Neural cell (in vitro differentiated cells): ENCODE results near the gene FBXO45. TPM values are rescaled to one million over a fixed set of nuclear protein-coding genes. Genes with fewer than 3 reads are reported as not detected.
"Not testable (repeated sequence)": the region's sequence is repeated elsewhere in the genome, so short reads cannot be mapped to it uniquely, and the experiment has no call there.

Experiments
- H2AFZ ChIP-seq: fragments of 200-600, 300-800 bp; sonication (generic), shearing (Covaris generic); 2 replicates; pipeline ENCODE4 v1.6.0; 2014; ENCODE audit warnings: low read depth, mild to moderate bottlenecking, antibody characterized with exemption, low read length, moderate library complexity
- H3F3A ChIP-seq: fragments of 200-600 bp; shearing (Covaris generic); 2 replicates; pipeline ENCODE4 v1.6.1; 2016; ENCODE audit warnings: mild to moderate bottlenecking, moderate library complexity, mixed read lengths, antibody characterized with exemption, low read length; ENCODE audit not compliant: insufficient read depth, poor library complexity, severe bottlenecking
- H3K27ac ChIP-seq: fragments of 200-600, 300-800 bp; sonication (generic), shearing (Covaris generic); 2 replicates; pipeline ENCODE4 v1.5.1; 2014; ENCODE audit warnings: mild to moderate bottlenecking, low read length, moderate library complexity
- H3K27me3 ChIP-seq: fragments of 300-800, 200-600 bp; sonication (generic), shearing (Covaris generic); 2 replicates; pipeline ENCODE4 v1.6.0; 2014; ENCODE audit warnings: mild to moderate bottlenecking, low read depth, low read length, moderate library complexity; ENCODE audit not compliant: insufficient read depth
- H3K36me3 ChIP-seq: fragments of 300-800, 200-600 bp; sonication (generic), shearing (Covaris generic); 2 replicates; pipeline ENCODE4 v1.5.1; 2014; ENCODE audit warnings: mild to moderate bottlenecking, antibody characterized with exemption, low read length, moderate library complexity; ENCODE audit not compliant: insufficient read depth
- H3K4me2 ChIP-seq: fragments of 300-800, 200-600 bp; sonication (generic), shearing (Covaris generic); 2 replicates; pipeline ENCODE4 v1.6.0; 2014; ENCODE audit warnings: mild to moderate bottlenecking, low read length
- H3K4me3 ChIP-seq: fragments of 300-800, 200-600 bp; sonication (generic), shearing (Covaris generic); 2 replicates; pipeline ENCODE4 v1.5.1; 2014; ENCODE audit warnings: mild to moderate bottlenecking, low read length, moderate library complexity
- H3K79me2 ChIP-seq: fragments of 200-600 bp; shearing (Covaris generic); replicated peaks from 2 replicates; pipeline ENCODE4 v1.6.0; 2014; ENCODE audit warnings: mild to moderate bottlenecking, low read length, moderate library complexity; ENCODE audit not compliant: insufficient read depth
- H3K9ac ChIP-seq: fragments of 300-800, 200-600 bp; sonication (generic), shearing (Covaris generic); 2 replicates; pipeline ENCODE4 v1.6.1; 2016; ENCODE audit warnings: mild to moderate bottlenecking, low read length, mixed read lengths
- H3K9me2 ChIP-seq: fragments of 200-600 bp; shearing (Covaris generic); 2 replicates; pipeline ENCODE4 v1.6.1; 2016; ENCODE audit warnings: mild to moderate bottlenecking, low read length, mixed read lengths; ENCODE audit not compliant: insufficient read depth
- H3K9me3 ChIP-seq: fragments of 200-600, 300-800 bp; sonication (generic), shearing (Covaris generic); 2 replicates; pipeline ENCODE4 v1.6.1; 2016; ENCODE audit warnings: mild to moderate bottlenecking, mixed run types, low read length, moderate library complexity, mixed read lengths
- H4K20me1 ChIP-seq: fragments of 200-600 bp; shearing (Covaris generic); 2 replicates; pipeline ENCODE4 v1.6.1; 2016; ENCODE audit warnings: mild to moderate bottlenecking, mixed run types; ENCODE audit not compliant: insufficient read depth
- EP300 ChIP-seq: fragments of 450-650 bp; conservative IDR thresholded peaks from 2 replicates; pipeline ENCODE4 v1.6.1; 2014; ENCODE audit warnings: antibody characterized with exemption, mild to moderate bottlenecking, moderate library complexity; ENCODE audit not compliant: poor library complexity, severe bottlenecking
- EZH2 ChIP-seq: fragments of 200-600, 300-800 bp; shearing (Covaris generic), sonication (generic); IDR thresholded peaks from 2 replicates; pipeline ENCODE4 v1.6.1; 2014; ENCODE audit warnings: antibody characterized with exemption, low read length, borderline replicate concordance, mild to moderate bottlenecking; ENCODE audit not compliant: insufficient read depth, poor library complexity, severe bottlenecking
- MXI1 ChIP-seq: fragments of 450-650 bp; conservative IDR thresholded peaks from 2 replicates; pipeline ENCODE4 v1.6.1; 2014; ENCODE audit warnings: antibody characterized with exemption, mild to moderate bottlenecking; ENCODE audit not compliant: poor library complexity, severe bottlenecking
- POLR2AphosphoS5 ChIP-seq: IDR thresholded peaks from 2 replicates; pipeline ENCODE4 v1.6.1; 2012
- RAD21 ChIP-seq: fragments of 450-650 bp; conservative IDR thresholded peaks from 2 replicates; pipeline ENCODE4 v1.6.1; 2014; ENCODE audit warnings: antibody characterized with exemption, mild to moderate bottlenecking, moderate library complexity
- SMC3 ChIP-seq: fragments of 450-650 bp; conservative IDR thresholded peaks from 2 replicates; pipeline ENCODE4 v1.6.1; 2014; ENCODE audit warnings: antibody characterized with exemption, mild to moderate bottlenecking, moderate library complexity; ENCODE audit not compliant: poor library complexity
- TAF1 ChIP-seq: IDR thresholded peaks from 2 replicates; pipeline ENCODE4 v1.6.1; 2012; ENCODE audit warnings: low read depth
- polyA plus RNA-seq: library from polyadenylated mRNA; depleted of rRNA; stranded (reverse); fragments of >200 nt; gene quantifications from 2 replicates; pipeline ENCODE4 v1.2.3, GENCODE V29; 2014
- TF ChIP-seq, protein P1 (sequence below): fragments of 450-650 bp; IDR thresholded peaks from 2 replicates; pipeline ENCODE4 v1.5.1; 2014; ENCODE audit warnings: antibody characterized with exemption, mild to moderate bottlenecking, moderate library complexity; ENCODE audit not compliant: poor library complexity, severe bottlenecking
- TF ChIP-seq, protein P2 (sequence below): IDR thresholded peaks from 2 replicates; pipeline ENCODE4 v1.6.1; 2012; ENCODE audit warnings: borderline replicate concordance

Gene FBXO45
- polyA plus RNA-seq, 1 donor from 2014 or later: 35.3 TPM

DNA sequence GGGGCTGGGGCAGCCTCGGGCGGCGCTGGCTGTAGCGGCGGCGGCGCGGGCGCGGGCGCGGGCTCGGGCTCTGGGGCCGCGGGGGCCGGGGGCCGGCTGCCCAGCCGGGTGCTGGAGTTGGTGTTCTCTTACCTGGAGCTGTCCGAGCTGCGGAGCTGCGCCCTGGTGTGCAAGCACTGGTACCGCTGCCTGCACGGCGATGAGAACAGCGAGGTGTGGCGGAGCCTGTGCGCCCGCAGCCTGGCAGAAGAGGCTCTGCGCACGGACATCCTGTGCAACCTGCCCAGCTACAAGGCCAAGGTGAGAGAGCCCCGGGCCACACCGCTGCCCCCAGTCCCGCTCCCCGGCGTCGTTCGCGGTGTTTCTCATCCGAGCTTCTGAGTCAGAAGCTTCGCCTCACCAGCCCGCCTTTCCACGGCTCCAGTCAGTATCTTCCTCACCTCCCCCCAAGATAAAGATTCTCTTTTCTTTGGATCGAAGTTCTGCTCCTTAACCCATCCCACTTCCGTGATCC is 600 bp downstream of the FBXO45 start:
- no peaks in the 10 kb centered on the region for H3F3A ChIP-seq
- no peak for TF ChIP-seq TAF1
- TF ChIP-seq, protein P1, sequence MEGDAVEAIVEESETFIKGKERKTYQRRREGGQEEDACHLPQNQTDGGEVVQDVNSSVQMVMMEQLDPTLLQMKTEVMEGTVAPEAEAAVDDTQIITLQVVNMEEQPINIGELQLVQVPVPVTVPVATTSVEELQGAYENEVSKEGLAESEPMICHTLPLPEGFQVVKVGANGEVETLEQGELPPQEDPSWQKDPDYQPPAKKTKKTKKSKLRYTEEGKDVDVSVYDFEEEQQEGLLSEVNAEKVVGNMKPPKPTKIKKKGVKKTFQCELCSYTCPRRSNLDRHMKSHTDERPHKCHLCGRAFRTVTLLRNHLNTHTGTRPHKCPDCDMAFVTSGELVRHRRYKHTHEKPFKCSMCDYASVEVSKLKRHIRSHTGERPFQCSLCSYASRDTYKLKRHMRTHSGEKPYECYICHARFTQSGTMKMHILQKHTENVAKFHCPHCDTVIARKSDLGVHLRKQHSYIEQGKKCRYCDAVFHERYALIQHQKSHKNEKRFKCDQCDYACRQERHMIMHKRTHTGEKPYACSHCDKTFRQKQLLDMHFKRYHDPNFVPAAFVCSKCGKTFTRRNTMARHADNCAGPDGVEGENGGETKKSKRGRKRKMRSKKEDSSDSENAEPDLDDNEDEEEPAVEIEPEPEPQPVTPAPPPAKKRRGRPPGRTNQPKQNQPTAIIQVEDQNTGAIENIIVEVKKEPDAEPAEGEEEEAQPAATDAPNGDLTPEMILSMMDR: no peak
- TF ChIP-seq, protein P2, sequence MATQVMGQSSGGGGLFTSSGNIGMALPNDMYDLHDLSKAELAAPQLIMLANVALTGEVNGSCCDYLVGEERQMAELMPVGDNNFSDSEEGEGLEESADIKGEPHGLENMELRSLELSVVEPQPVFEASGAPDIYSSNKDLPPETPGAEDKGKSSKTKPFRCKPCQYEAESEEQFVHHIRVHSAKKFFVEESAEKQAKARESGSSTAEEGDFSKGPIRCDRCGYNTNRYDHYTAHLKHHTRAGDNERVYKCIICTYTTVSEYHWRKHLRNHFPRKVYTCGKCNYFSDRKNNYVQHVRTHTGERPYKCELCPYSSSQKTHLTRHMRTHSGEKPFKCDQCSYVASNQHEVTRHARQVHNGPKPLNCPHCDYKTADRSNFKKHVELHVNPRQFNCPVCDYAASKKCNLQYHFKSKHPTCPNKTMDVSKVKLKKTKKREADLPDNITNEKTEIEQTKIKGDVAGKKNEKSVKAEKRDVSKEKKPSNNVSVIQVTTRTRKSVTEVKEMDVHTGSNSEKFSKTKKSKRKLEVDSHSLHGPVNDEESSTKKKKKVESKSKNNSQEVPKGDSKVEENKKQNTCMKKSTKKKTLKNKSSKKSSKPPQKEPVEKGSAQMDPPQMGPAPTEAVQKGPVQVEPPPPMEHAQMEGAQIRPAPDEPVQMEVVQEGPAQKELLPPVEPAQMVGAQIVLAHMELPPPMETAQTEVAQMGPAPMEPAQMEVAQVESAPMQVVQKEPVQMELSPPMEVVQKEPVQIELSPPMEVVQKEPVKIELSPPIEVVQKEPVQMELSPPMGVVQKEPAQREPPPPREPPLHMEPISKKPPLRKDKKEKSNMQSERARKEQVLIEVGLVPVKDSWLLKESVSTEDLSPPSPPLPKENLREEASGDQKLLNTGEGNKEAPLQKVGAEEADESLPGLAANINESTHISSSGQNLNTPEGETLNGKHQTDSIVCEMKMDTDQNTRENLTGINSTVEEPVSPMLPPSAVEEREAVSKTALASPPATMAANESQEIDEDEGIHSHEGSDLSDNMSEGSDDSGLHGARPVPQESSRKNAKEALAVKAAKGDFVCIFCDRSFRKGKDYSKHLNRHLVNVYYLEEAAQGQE: no peak
- no peak for TF ChIP-seq EZH2
- TF ChIP-seq POLR2AphosphoS5: no peak
- no peak for TF ChIP-seq EP300
- TF ChIP-seq RAD21: no peak
- TF ChIP-seq MXI1: no peak
- TF ChIP-seq SMC3: no peak
- H3K9me2 ChIP-seq: no peaks in the 10 kb centered on the region
- peak overlapping the region; percentile 4 for H2AFZ ChIP-seq
- peak overlapping the region; percentile 67 for H3K9ac ChIP-seq
- peak overlapping the region; percentile 42 for H3K27ac ChIP-seq
- peak overlapping the region; percentile 87 for H3K4me2 ChIP-seq
- no peaks in the 10 kb centered on the region for H3K27me3 ChIP-seq
- H3K4me3 ChIP-seq: peak overlapping the region; percentile 86
- no peaks in the 10 kb centered on the region for H4K20me1 ChIP-seq
- H3K36me3 ChIP-seq: no peaks in the 10 kb centered on the region
- no peaks in the 10 kb centered on the region for H3K9me3 ChIP-seq
- H3K79me2 ChIP-seq: peaks cover 40% of the 10 kb centered on the region

DNA sequence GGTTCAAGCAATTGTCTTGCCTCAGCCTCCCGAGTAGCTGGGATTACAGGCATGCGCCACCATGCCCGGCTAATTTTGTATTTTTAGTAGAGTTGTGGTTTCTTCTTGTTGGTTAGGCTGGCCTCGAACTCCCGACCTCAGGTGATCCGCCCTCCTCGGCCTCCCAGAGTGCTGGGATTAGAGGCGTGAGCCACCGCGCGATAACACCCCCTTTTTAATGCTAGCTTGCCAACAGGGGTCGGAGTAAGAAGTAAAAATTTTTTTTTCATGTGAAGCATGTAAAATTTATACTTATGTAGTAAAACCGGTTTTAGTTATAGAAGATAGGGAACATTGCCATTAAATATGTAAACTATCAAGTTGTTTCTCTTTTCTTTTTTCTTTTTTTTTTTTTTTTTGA is 1.9 kb downstream of the FBXO45 start:
- Histone ChIP-seq H3K79me2 (peaks cover 49% of the 10 kb centered on the region), H3K4me3 (peak overlapping the region; percentile 86)
- H3K27me3 ChIP-seq, H3K36me3 ChIP-seq, H3K9ac ChIP-seq, H3K4me2 ChIP-seq, H3K9me2 ChIP-seq, H2AFZ ChIP-seq, H4K20me1 ChIP-seq, H3K27ac ChIP-seq, H3F3A ChIP-seq, H3K9me3 ChIP-seq: not testable (repeated sequence)

DNA sequence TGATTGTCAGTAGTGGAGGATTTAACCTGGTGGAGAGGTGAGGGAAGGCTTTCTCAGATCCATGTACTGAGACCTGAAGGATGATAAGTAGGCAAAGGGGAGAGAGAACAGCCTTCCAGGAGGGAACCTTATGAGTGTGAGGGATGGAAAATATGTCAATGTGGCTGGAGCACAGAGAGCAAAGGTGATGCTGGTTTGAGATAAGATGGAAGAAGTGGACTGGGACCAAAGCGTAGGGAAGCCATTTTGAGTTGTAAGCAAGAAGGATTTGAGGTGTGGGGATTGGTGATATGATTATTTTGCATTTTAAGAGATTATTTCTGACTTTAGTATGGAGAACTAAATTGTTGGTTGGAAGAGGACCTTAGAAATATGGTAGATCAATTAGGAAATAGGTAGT is 3.9 kb downstream of the FBXO45 start:
- no peaks in the 10 kb centered on the region for H3K9me2 ChIP-seq
- H3K79me2 ChIP-seq: peaks cover 55% of the 10 kb centered on the region
- H3K27me3 ChIP-seq: no peaks in the 10 kb centered on the region
- no peak overlapping the region for H2AFZ ChIP-seq
- no peaks in the 10 kb centered on the region for H4K20me1 ChIP-seq
- no peak overlapping the region for H3K27ac ChIP-seq
- H3K36me3 ChIP-seq: no peaks in the 10 kb centered on the region
- H3K9me3 ChIP-seq: no peaks in the 10 kb centered on the region
- H3F3A ChIP-seq: no peaks in the 10 kb centered on the region
- TF ChIP-seq RAD21 (no peak), EZH2 (no peak), POLR2AphosphoS5 (no peak), SMC3 (no peak), MXI1 (no peak), EP300 (no peak)
- no peak overlapping the region for H3K9ac ChIP-seq
- H3K4me2 ChIP-seq: no peak overlapping the region
- no peak overlapping the region for H3K4me3 ChIP-seq
